Testis (tissue), 3 donors: Measurements from ENCODE around the gene ADAMTS12. TPM values are rescaled to one million over a fixed set of nuclear protein-coding genes. Genes with fewer than 3 reads are reported as not detected.
A peak's percentile ranks its signal among the peaks of the same experiment; 100 is the strongest.

Experiments used
- DNase-seq: peaks from one replicate; pipeline ENCODE4 v3.0.0-alpha.2; 2019
- H3K27ac ChIP-seq, 2 donors: fragments of 200-600 bp; sonication (generic); one replicate each; pipeline ENCODE4 v1.5.1; 2019
- H3K27me3 ChIP-seq: fragments of 200-600 bp; sonication (generic); one replicate; pipeline ENCODE4 v1.5.1; 2019
- H3K36me3 ChIP-seq: fragments of 200-600 bp; sonication (generic); one replicate; pipeline ENCODE4 v1.5.1; 2017; ENCODE audit warnings: low read depth; ENCODE audit errors: missing control alignments
- H3K4me1 ChIP-seq: fragments of 200-600 bp; sonication (generic); one replicate; pipeline ENCODE4 v1.5.1; 2019
- H3K4me3 ChIP-seq, 2 donors: fragments of 200-600 bp; sonication (generic); one replicate each; pipeline ENCODE4 v1.5.1; 2017 to 2019
- H3K9me3 ChIP-seq: fragments of 200-600 bp; sonication (generic); one replicate; pipeline ENCODE4 v1.5.1; 2017
- CTCF ChIP-seq, 3 experiments: fragments of 450-650 bp in 2 of 3; fragments of 200-600 bp in 1 of 3; sonication (generic) in 1 of 3; IDR thresholded peaks; one replicate each; pipeline ENCODE4 v1.5.1; 2016 to 2019; ENCODE audit warnings: antibody characterized with exemption in 3 of 3, mild to moderate bottlenecking in 2 of 3, moderate library complexity in 1 of 3
- POLR2A ChIP-seq: fragments of 450-650 bp; IDR thresholded peaks from one replicate; pipeline ENCODE4 v1.6.1; 2017; ENCODE audit warnings: antibody characterized with exemption, mild to moderate bottlenecking, moderate library complexity
- WGBS, 2 donors: methylation state at CpG; one replicate each; pipeline ENCODE4 v1.1.5; 2018; 5-methylcytosine and 5-hydroxymethylcytosine counted together
- intact Hi-C: fragments of 100-400 bp; cut with DNase I; formaldehyde crosslinking; loops from one replicate; pipeline ENCODE4 v1.15.1; 2023; ENCODE audit warnings: low total_unique reads
- polyA plus RNA-seq: library from polyadenylated mRNA; stranded (reverse); fragments of 350-450 nt; fragmentation: Illumina TruSeq; extraction: RNeasy Lipid Tissue Mini Kit (QIAGEN cat#74804); gene quantifications from one replicate; pipeline ENCODE4 v1.2.3, GENCODE V29; 2014; ENCODE audit warnings: low read depth, low replicate concordance; ENCODE audit not compliant: insufficient read depth
- total RNA-seq, 2 donors: library from RNA; depleted of rRNA; stranded (reverse); fragments of >200 nt; gene quantifications; one replicate each; pipeline ENCODE4 v1.2.3, GENCODE V29; 2016

ADAMTS12 gene
- total and polyA plus RNA-seq, 3 donors from 2014 or later, result 4.9 to 9.3 (median 7.5) TPM

- intact Hi-C loops, result no loop called here
- 86 to 94% methylated on average over 5 of the region's 5 CpGs for WGBS, 2 donors
- Histone ChIP-seq H3K9me3 (no peaks in the 10 kb centered on the region), H3K27ac (no peak overlapping the region), H3K4me1 (peaks cover 19% of the 10 kb centered on the region), H3K27me3 (no peaks in the 10 kb centered on the region), H3K4me3 (no peak overlapping the region), H3K36me3 (no peaks in the 10 kb centered on the region)
- TF ChIP-seq CTCF (IDR thresholded peaks at IDR 0.05) (no peak), POLR2A (no peak)
- DNase-seq, result no peak
Measured at GRCh38 chr5:33857037-33857436, 34.8 kb downstream of the ADAMTS12 start.

GRCh38 chr5:33855396-33855795 lies 36.4 kb downstream of the ADAMTS12 start:
- H3K4me1 ChIP-seq, result peaks cover 21% of the 10 kb centered on the region
- TF ChIP-seq CTCF (IDR thresholded peaks at IDR 0.05), result no peak
- TF ChIP-seq POLR2A, result no peak
- no peak for DNase-seq
- no peak overlapping the region for H3K4me3 ChIP-seq
- no peaks in the 10 kb centered on the region for H3K36me3 ChIP-seq
- H3K27ac ChIP-seq, result peak overlapping the region in 1 of 2 donors; percentile 36
- no peaks in the 10 kb centered on the region for H3K27me3 ChIP-seq
- intact Hi-C loops, result no loop called here
- H3K9me3 ChIP-seq, result no peaks in the 10 kb centered on the region
- WGBS, 2 donors, result 70 to 80% methylated on average over 4 of the region's 4 CpGs

- no peaks in the 10 kb centered on the region for H3K9me3 ChIP-seq
- peak; percentile 30 for DNase-seq
- 33 to 49% methylated on average over 4 of the region's 4 CpGs for WGBS, 2 donors
- intact Hi-C loops, result no loop called here
- H3K27me3 ChIP-seq, result no peaks in the 10 kb centered on the region
- TF ChIP-seq CTCF (IDR thresholded peaks at IDR 0.05) (no peak), POLR2A (no peak)
- H3K4me3 ChIP-seq, result no peak overlapping the region
- H3K27ac ChIP-seq, result peak overlapping the region; percentile 35 to 36
- peaks cover 26% of the 10 kb centered on the region for H3K4me1 ChIP-seq
- no peaks in the 10 kb centered on the region for H3K36me3 ChIP-seq
Measured at GRCh38 chr5:33854733-33855151, 37.0 kb downstream of the ADAMTS12 start.

GRCh38 chr5:33852837-33853236 lies 39.0 kb downstream of the ADAMTS12 start:
- Histone ChIP-seq H3K27me3 (no peaks in the 10 kb centered on the region), H3K36me3 (no peaks in the 10 kb centered on the region), H3K4me3 (no peak overlapping the region), H3K4me1 (peaks cover 26% of the 10 kb centered on the region), H3K27ac (peak overlapping the region in 1 of 2 donors; percentile 68), H3K9me3 (no peaks in the 10 kb centered on the region)
- WGBS, 2 donors, result 53 to 54% methylated on average over 3 of the region's 3 CpGs
- TF ChIP-seq CTCF (IDR thresholded peaks at IDR 0.05) (no peak), POLR2A (no peak)
- DNase-seq, result no peak
- intact Hi-C loops, result no loop called here

- peak overlapping the region; percentile 42 to 68 for H3K27ac ChIP-seq
Measured at GRCh38 chr5:33852319-33852718, 39.5 kb downstream of the ADAMTS12 start.

More at GRCh38 chr5:33852319-33852718, 39.5 kb downstream of the ADAMTS12 start:
- DNase-seq, result no peak
- WGBS, 2 donors, result 41 to 50% methylated on average over 5 of the region's 5 CpGs
- TF ChIP-seq CTCF (IDR thresholded peaks at IDR 0.05) (no peak), POLR2A (no peak)
- no peaks in the 10 kb centered on the region for H3K36me3 ChIP-seq
- intact Hi-C loops, result no loop called here
- H3K4me1 ChIP-seq, result peaks cover 26% of the 10 kb centered on the region
- H3K9me3 ChIP-seq, result no peaks in the 10 kb centered on the region
- H3K4me3 ChIP-seq, result no peak overlapping the region
- H3K27me3 ChIP-seq, result no peaks in the 10 kb centered on the region
